Activated naive CD4-positive, alpha-beta T cell treated with anti-CD3 and anti-CD28 coated beads, Interleukin-2, amount 10 ng/mL, durations not matched to agents 7 days and 5 days (primary cell): ENCODE data around the gene GNMT.

Source experiments
- CTCF ChIA-PET: fragments of 350-600 bp; sonication (Branson Sonifier 250); formaldehyde crosslinking; loops from one replicate; lab custom pipeline; 2021; ENCODE audit warnings: antibody characterized with exemption; lab: Charles Lee
- DNase-seq: peaks from one replicate; pipeline ENCODE4 v3.0.0-alpha.2; 2020
- H3K27ac Mint-ChIP-seq: one replicate; pipeline ENCODE4 v1.8.0; 2021; ENCODE audit warnings: mild to moderate bottlenecking, moderate library complexity, mixed read lengths
- H3K27me3 Mint-ChIP-seq: one replicate; pipeline ENCODE4 v1.8.0; 2021; ENCODE audit warnings: mild to moderate bottlenecking, mixed read lengths
- H3K36me3 Mint-ChIP-seq: one replicate; pipeline ENCODE4 v1.8.0; 2021; ENCODE audit warnings: mixed read lengths
- H3K4me1 Mint-ChIP-seq: one replicate; pipeline ENCODE4 v1.8.0; 2021; ENCODE audit warnings: mixed read lengths
- H3K4me3 Mint-ChIP-seq: one replicate; pipeline ENCODE4 v1.8.0; 2021; ENCODE audit warnings: mild to moderate bottlenecking, moderate library complexity, mixed read lengths
- H3K9me3 Mint-ChIP-seq: one replicate; pipeline ENCODE4 v1.8.0; 2021; ENCODE audit warnings: mixed read lengths

Gene GNMT

DNA sequence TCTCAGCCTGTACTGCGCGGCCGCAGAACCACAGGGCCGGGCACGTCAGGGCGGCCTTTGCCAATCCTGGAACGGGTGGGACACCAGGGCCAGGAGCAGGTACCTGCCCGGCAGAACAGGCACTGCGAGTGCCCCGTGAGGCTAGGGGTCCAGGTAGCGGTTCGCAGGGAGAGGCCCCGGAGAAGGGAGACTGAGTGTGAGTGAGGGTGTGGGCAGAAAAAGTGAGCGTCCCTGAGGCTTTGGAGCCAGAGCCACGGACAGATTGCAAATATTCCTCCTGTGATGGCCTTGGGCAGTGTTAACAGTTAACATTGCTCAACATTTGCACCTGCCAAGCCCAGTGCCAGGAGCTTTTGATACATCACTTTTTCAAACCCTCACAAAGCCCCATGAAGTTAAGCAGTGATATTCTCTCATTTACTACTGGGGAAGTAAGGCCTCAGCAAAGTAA lies 491 bp downstream of the GNMT start:
- H3K27me3 Mint-ChIP-seq = peaks cover 24% of the 10 kb centered on the region
- CTCF ChIA-PET = no interaction called here
- H3K36me3 Mint-ChIP-seq = peaks cover 13% of the 10 kb centered on the region
- H3K4me1 Mint-ChIP-seq = peaks cover 19% of the 10 kb centered on the region
- no peak overlapping the region for H3K27ac Mint-ChIP-seq
- H3K9me3 Mint-ChIP-seq = no peaks in the 10 kb centered on the region
- H3K4me3 Mint-ChIP-seq = peak overlapping the region; percentile 50
- DNase-seq = no peak

DNA sequence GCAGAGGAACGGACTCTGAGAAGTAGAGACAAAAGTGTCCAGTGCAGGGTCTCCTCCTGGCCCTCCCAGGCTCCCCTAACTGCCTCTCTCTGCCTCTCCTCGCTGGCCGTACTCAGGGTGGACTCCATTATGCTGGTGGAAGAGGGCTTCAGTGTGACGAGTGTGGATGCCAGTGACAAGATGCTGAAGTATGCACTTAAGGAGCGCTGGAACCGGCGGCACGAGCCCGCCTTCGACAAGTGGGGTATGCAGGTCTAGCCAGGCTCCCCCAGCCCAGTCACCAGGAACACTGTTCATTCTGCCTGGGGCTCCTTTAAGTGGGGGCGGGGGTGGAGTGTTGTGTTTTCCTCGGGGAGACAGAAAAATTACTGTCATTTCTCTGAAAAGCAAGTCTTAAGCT lies 1.5 kb downstream of the GNMT start:
- Mint-ChIP-seq H3K27me3 (peaks cover 24% of the 10 kb centered on the region), H3K36me3 (peaks cover 15% of the 10 kb centered on the region), H3K9me3 (no peaks in the 10 kb centered on the region), H3K27ac (no peak overlapping the region), H3K4me1 (peaks cover 19% of the 10 kb centered on the region), H3K4me3 (no peak overlapping the region)
- CTCF ChIA-PET = no interaction called here
- DNase-seq = no peak

DNA sequence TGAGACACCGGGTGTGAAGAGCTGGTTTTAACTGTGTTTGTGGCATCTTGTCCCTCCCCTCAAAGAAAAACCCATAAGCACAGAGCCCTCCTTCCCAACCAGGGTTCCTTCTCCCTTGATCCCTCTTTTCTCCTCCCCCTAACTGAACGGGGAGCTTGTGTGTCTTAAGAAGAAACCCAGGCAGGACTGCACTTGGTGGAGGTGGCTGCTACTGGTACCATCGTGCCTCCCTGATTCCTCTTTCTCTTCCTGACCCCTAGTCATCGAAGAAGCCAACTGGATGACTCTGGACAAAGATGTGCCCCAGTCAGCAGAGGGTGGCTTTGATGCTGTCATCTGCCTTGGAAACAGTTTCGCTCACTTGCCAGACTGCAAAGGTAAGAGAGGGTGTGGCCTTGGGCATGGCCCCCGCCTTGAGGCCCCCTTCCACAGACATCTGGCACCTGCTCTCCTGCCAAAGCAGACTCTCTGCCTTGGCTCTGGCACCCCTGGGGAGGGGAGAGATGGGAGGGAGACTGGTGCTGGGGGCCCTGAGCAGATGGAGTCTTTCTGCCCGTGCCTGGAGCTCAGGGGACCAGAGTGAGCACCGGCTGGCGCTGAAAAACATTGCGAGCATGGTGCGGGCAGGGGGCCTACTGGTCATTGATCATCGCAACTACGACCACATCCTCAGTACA lies 2.1 kb downstream of the GNMT start:
- Mint-ChIP-seq H3K4me1 (peaks cover 19% of the 10 kb centered on the region), H3K27me3 (peaks cover 24% of the 10 kb centered on the region), H3K36me3 (peaks cover 15% of the 10 kb centered on the region), H3K4me3 (no peak overlapping the region), H3K9me3 (no peaks in the 10 kb centered on the region), H3K27ac (no peak overlapping the region)
- no peak for DNase-seq
- CTCF ChIA-PET = interaction anchor here (0.7 kb wide), 1 partner anchor 49 kb away, joined by 3 read pairs; no protein-coding TSS in a partner anchor

DNA sequence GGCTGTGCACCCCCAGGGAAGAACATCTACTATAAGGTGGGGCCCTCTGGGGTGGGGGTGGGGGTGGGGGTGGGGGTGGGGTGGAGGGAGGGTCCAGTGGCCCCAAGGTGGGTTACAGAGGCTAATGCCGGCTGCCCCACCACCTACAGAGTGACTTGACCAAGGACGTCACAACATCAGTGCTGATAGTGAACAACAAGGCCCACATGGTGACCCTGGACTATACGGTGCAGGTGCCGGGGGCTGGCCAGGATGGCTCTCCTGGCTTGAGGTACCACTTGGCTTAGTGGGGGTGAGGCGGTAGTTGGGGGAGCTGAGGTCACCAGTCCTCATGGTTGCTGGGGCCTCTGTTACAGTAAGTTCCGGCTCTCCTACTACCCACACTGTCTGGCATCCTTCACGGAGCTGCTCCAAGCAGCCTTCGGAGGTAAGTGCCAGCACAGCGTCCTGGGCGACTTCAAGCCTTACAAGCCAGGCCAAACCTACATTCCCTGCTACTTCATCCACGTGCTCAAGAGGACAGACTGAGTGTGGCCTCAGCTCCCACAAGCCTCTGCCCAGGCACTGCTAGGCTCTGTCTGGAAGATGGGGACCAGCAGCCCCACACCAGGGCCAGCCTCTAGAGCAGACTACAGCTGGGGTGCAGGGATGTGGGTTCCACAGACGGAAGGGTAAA lies 2.8 kb downstream of the GNMT start:
- peaks cover 18% of the 10 kb centered on the region for H3K36me3 Mint-ChIP-seq
- CTCF ChIA-PET = interaction anchor here (0.7 kb wide), 1 partner anchor 49 kb away, joined by 3 read pairs; no protein-coding TSS in a partner anchor
- no peak for DNase-seq
- no peak overlapping the region for H3K27ac Mint-ChIP-seq
- H3K4me3 Mint-ChIP-seq = no peak overlapping the region
- H3K27me3 Mint-ChIP-seq = peaks cover 24% of the 10 kb centered on the region
- no peaks in the 10 kb centered on the region for H3K9me3 Mint-ChIP-seq
- H3K4me1 Mint-ChIP-seq = peaks cover 19% of the 10 kb centered on the region

DNA sequence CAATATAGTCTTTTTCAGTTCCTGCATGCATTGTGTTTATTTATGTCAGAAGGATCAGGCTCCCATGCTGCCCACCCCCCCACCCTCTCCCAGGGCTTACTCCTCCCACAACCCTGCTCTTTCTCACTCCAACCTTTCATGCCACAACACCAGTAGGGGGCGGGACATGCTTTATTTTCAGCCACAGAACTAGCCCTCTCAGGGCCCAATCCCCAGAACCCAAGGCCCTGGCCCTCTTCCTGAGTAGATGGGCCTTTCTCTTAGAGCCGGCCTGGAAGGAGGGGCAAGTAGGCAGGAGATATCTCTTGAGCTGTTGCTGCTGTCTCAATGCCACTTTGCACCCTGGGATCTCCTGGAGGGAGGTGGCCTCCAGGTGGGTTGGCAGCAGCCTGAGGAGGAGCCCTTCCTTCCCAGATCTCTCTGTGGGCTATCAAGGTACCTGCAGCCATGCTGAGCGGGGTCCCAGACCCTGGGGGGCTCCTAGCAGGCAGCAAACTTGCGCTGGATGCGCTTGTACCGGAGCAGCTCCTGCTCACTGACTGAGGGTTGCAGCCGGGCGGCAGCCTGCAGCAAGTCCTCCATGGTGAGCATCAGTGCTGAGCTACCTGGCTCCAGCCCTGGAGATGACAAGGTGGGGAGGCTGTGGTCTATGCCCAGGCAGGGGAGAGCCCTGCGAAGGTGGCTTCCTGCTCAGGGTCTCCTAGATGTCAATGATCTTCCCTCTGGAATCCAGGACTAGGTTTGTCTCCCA lies 3.5 kb downstream of the GNMT start:
- peak; percentile 66 for DNase-seq
- H3K9me3 Mint-ChIP-seq = no peaks in the 10 kb centered on the region
- CTCF ChIA-PET = interaction anchor here (0.9 to 1.2 kb wide), 3 partner anchors 9 to 180 kb away, joined by 3 to 5 read pairs (median 3); no protein-coding TSS in a partner anchor
- H3K4me3 Mint-ChIP-seq = no peak overlapping the region
- H3K36me3 Mint-ChIP-seq = peaks cover 21% of the 10 kb centered on the region
- peaks cover 24% of the 10 kb centered on the region for H3K27me3 Mint-ChIP-seq
- H3K27ac Mint-ChIP-seq = no peak overlapping the region
- H3K4me1 Mint-ChIP-seq = peaks cover 19% of the 10 kb centered on the region

DNA sequence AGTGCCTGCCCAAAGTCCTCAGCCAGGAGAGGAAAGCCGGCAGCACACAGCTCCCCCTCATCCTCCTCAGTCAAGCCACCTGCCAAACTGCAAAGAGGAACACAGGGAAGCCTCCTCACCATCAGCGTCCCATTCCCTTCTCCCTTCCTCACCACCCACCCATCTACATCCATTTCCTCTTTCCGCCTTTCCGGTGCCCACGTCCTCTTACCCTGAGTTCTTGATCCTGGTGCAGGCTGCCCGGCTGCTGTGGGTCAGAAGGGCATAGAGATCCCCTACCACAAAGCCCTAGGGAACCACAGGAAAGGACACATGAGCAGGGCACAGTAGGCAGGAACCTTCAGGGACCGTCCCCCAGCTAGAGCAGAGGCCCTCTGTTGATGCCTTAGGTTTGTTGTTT lies 6.0 kb downstream of the GNMT start:
- H3K27me3 Mint-ChIP-seq = peaks cover under 1% of the 10 kb centered on the region
- H3K36me3 Mint-ChIP-seq = peaks cover 26% of the 10 kb centered on the region
- CTCF ChIA-PET = interaction anchor here (1.0 kb wide), 1 partner anchor 17 kb away, joined by 3 read pairs; the partner anchor contains the start of gene PPP2R5D
- no peak overlapping the region for H3K27ac Mint-ChIP-seq
- no peaks in the 10 kb centered on the region for H3K9me3 Mint-ChIP-seq
- H3K4me3 Mint-ChIP-seq = no peak overlapping the region
- no peaks in the 10 kb centered on the region for H3K4me1 Mint-ChIP-seq
- DNase-seq = no peak

DNA sequence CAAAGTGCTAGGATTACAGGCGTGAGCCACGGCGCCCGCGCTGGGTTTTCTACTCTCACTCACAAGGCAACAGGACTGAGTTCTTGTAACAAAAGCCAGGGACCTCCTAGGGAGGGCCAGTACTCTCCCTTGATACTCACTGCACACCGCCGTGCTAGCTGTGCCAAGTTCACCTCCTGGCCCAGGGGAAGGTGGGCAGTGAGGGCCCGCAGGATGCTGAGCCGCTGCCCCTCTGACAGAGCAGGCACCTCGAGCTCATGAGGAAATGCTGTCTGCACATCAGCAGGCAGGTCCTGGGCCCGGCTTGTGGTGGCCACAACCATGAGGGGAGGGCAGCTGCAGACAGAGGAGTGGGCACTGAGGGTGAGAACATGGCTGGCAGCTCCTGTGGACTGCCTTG lies 6.7 kb downstream of the GNMT start:
- H3K27ac Mint-ChIP-seq = no peak overlapping the region
- peaks cover 24% of the 10 kb centered on the region for H3K36me3 Mint-ChIP-seq
- CTCF ChIA-PET = no interaction called here
- no peaks in the 10 kb centered on the region for H3K27me3 Mint-ChIP-seq
- H3K9me3 Mint-ChIP-seq = no peaks in the 10 kb centered on the region
- H3K4me3 Mint-ChIP-seq = no peak overlapping the region
- no peaks in the 10 kb centered on the region for H3K4me1 Mint-ChIP-seq
- DNase-seq = no peak

DNA sequence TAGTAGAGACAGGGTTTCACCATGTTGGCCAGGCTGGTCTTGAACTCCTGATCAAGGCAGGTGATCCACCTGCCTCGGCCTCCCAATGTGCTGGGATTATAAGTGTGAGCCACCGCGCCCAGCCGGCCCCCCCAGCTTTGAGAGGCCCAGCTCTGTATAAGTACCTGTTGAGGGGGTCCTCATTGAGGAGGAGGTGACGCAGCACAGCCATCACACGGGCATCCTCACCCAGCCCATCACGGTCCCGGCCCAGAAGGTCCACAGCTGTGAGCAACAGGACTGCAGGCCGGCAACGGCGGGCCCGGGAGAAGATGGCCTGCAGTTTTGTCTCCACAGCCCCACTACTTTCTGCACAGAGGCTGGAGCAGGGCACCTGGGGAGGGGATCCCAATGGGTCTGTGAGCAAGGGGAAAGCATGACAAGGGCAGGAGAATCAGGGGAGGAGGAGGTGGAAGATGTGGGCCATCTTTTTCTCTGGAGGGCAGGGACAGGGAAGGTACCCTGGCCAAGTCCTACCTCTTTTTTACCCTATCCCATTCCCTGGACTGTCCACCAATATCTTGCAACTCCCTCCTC lies 7.7 kb downstream of the GNMT start:
- no peak overlapping the region for H3K4me3 Mint-ChIP-seq
- H3K27ac Mint-ChIP-seq = no peak overlapping the region
- no peaks in the 10 kb centered on the region for H3K9me3 Mint-ChIP-seq
- DNase-seq = no peak
- H3K36me3 Mint-ChIP-seq = peaks cover 21% of the 10 kb centered on the region
- H3K4me1 Mint-ChIP-seq = no peaks in the 10 kb centered on the region
- no peaks in the 10 kb centered on the region for H3K27me3 Mint-ChIP-seq
- CTCF ChIA-PET = no interaction called here

DNA sequence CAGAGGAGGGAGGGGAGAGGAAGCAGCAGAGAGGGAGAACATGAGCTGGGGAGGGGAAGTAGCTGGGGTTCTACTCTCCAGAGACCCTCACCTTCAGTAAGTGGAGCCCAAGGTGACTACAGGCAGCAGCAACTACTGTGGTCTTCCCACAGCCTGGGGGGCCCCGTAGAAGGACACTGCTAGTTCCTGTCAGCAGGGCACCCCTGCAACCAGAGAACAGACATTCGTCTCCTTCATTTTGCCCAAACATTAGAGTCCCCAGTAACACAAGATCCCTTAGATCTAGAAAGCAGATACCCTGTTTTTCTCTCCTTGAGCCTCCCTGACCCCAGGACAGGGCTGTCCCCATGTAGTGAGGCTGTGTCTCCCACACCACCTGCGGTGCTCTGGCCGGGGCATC lies 8.2 kb downstream of the GNMT start:
- no peaks in the 10 kb centered on the region for H3K27me3 Mint-ChIP-seq

DNA sequence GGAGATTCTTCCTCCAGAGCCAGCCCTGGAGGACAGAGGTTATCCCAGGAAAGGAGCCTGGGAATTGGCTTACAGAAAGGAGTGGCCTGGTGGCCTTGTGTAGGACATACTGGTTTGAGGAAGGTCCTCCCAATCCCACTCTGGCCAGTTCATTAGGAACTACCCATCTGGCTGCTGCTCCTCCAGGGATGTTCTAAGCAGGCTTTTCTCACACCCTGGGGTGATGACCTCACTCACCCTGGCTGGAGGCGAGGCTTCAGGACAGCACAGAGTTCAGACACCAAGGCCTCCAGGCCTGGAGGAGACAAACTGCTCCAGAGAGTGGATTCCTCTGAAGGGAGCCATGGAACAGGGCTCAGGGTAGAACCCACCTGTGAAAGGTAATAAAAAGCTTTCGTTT lies 8.9 kb downstream of the GNMT start:
- Mint-ChIP-seq H3K36me3 (peaks cover 29% of the 10 kb centered on the region), H3K9me3 (no peaks in the 10 kb centered on the region), H3K4me3 (no peak overlapping the region), H3K4me1 (no peaks in the 10 kb centered on the region), H3K27ac (no peak overlapping the region), H3K27me3 (no peaks in the 10 kb centered on the region)
- CTCF ChIA-PET = no interaction called here
- DNase-seq = no peak

More for the DNA sequence above, 8.2 kb downstream of the GNMT start:
- no peaks in the 10 kb centered on the region for H3K9me3 Mint-ChIP-seq
- no peak overlapping the region for H3K4me3 Mint-ChIP-seq
- H3K4me1 Mint-ChIP-seq = no peaks in the 10 kb centered on the region
- H3K27ac Mint-ChIP-seq = no peak overlapping the region
- no peak for DNase-seq
- H3K36me3 Mint-ChIP-seq = peaks cover 26% of the 10 kb centered on the region
- CTCF ChIA-PET = no interaction called here

DNA sequence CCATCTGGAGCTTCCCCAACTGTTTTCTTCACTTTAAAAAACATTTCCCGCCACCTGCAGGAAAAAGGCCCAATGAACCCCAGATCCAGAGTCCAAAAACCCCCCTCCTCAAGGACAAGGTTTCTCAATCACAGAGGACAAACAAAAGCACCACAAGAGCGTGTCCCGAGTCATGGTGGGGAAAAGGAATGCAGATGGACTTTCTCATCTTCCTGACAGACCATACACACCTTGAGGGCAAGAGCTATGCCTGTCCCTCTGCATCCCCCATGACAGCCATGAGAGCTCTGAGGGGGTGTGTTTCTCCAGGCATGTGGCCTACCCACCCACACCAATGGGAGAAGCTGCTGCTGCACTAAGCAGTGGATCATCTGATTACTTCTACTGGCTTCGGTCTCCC lies 9.4 kb downstream of the GNMT start:
- DNase-seq = no peak
- no peaks in the 10 kb centered on the region for H3K27me3 Mint-ChIP-seq
- no peaks in the 10 kb centered on the region for H3K4me1 Mint-ChIP-seq
- peaks cover 33% of the 10 kb centered on the region for H3K36me3 Mint-ChIP-seq
- no peak overlapping the region for H3K27ac Mint-ChIP-seq
- H3K9me3 Mint-ChIP-seq = no peaks in the 10 kb centered on the region
- CTCF ChIA-PET = no interaction called here
- H3K4me3 Mint-ChIP-seq = no peak overlapping the region

DNA sequence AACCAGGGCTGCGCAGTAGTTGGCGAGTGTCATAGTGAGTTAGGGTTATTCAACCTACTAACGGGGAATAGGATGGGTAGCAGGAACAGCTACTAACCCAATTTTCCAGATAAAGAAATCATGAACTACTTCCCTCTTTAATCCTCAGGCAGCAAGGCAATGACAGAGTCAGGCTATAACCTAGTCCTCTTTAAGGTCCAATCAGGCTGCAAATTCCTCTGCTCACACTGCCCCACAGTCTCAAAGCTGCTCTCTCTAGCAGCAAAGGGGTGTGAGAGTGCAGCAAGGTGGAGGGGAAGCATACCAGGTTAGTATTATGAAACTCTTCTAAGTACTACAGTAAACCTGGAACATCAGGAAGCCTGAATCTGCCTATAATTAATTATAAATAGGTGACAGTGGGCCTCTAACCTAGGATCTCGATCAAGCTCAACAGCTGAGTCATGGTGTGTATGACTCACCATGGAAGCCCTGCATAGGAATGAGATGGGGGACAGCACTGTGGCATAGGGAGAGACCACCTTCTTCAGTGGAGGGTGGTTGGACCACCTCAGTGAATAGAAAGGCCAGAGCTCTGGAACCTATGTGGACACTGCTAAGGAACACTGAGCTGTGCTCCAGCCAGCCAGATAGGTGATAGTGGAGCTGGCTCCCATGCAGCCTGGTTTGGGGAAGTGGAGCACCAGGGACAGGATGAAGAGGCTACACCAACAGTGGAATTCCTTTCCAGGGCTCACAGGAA lies 10.5 kb downstream of the GNMT start:
- no peak for DNase-seq
- H3K27ac Mint-ChIP-seq = no peak overlapping the region

DNA sequence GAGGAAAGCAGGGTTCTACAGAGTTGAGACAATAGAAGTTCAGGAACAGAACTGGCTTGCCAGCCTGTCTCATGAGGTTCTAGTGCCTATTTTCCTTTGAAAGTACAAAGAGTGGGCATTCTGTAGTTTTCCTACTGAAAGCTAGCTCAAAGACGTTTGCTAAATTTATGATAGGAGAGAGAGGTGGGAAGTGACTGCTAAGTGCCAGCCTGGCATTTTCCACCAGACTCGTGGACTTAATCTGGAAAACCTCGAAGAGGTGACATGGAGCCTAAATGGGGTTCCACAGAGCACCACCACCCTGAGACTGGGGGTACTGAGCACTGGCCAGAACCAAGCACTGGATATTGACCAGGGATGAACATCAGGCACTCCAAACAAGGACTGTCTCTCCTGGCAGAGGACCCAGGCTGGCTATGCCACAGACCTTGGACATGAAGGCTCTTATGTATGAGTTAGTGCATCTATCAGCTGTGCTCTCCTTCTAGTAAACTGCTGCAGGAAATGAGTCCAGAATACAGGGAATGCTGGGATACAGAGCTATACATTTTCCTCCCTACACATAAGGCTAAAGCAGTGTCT lies 11.3 kb downstream of the GNMT start:
- DNase-seq = no peak
- Mint-ChIP-seq H3K4me1 (peaks cover 12% of the 10 kb centered on the region), H3K4me3 (no peak overlapping the region), H3K27ac (no peak overlapping the region), H3K9me3 (no peaks in the 10 kb centered on the region), H3K36me3 (peaks cover 38% of the 10 kb centered on the region), H3K27me3 (no peaks in the 10 kb centered on the region)
- CTCF ChIA-PET = interaction anchor here (0.8 kb wide), 1 partner anchor 172 kb away, joined by 3 read pairs; no protein-coding TSS in a partner anchor

More for the DNA sequence above, 10.5 kb downstream of the GNMT start:
- no peaks in the 10 kb centered on the region for H3K9me3 Mint-ChIP-seq
- H3K4me1 Mint-ChIP-seq = peaks cover 5% of the 10 kb centered on the region
- H3K36me3 Mint-ChIP-seq = peaks cover 36% of the 10 kb centered on the region
- CTCF ChIA-PET = interaction anchor here (0.8 kb wide), 1 partner anchor 173 kb away, joined by 3 read pairs; no protein-coding TSS in a partner anchor
- no peak overlapping the region for H3K4me3 Mint-ChIP-seq
- H3K27me3 Mint-ChIP-seq = no peaks in the 10 kb centered on the region
